K562 (cell line): ENCODE measurements around the gene SMG6. TPM values are rescaled to one million over a fixed set of nuclear protein-coding genes. Genes with fewer than 3 reads are reported as not detected.

Experiments used
- ATF1 ChIP-seq, 2 experiments: fragments of 450-650 bp in 1 of 2; IDR thresholded peaks; 2 replicates each; pipeline ENCODE4 v1.6.1; 2016; ENCODE audit warnings: missing compliant biosample characterization in 1 of 2, missing genetic modification characterization in 1 of 2
- ATF3 ChIP-seq, 2 experiments: fragments of 450-650 bp in 1 of 2; sonication (generic) in 1 of 2; formaldehyde crosslinking in 1 of 2; IDR thresholded peaks in 1 of 2; conservative IDR thresholded peaks in 1 of 2; 2 replicates each; pipeline versions ENCODE4 v1.6.1 to v1.8.1; 2016 to 2023; ENCODE audit warnings: mild to moderate bottlenecking in 2 of 2, moderate library complexity in 2 of 2, inconsistent platforms in 1 of 2, missing genetic modification reagents in 1 of 2
- IRF2 ChIP-seq: sonication (generic); formaldehyde crosslinking; IDR thresholded peaks from 2 replicates; pipeline ENCODE4 v1.8.1; 2022; ENCODE audit warnings: mild to moderate bottlenecking, missing genetic modification reagents
- RBFOX2 ChIP-seq: fragments of 200-400 bp; formaldehyde crosslinking; IDR thresholded peaks from 2 replicates; pipeline ENCODE4 v1.6.1; 2017; ENCODE audit warnings: low read depth, mild to moderate bottlenecking, low read length, moderate library complexity
- TOE1 ChIP-seq, 2 experiments: fragments of 450-650 bp in 1 of 2; sonication (generic) in 1 of 2; formaldehyde crosslinking in 1 of 2; IDR thresholded peaks; 2 replicates each; pipeline versions ENCODE4 v1.7.1 to v1.8.0; 2016 to 2022; ENCODE audit warnings: borderline replicate concordance in 2 of 2, mild to moderate bottlenecking in 2 of 2, antibody characterized with exemption in 1 of 2, inconsistent platforms in 1 of 2, low read depth in 1 of 2, missing genetic modification reagents in 1 of 2, moderate library complexity in 1 of 2
- XRCC5 ChIP-seq: fragments of 200-400 bp; formaldehyde crosslinking; IDR thresholded peaks from 2 replicates; pipeline ENCODE4 v1.6.1; 2017; ENCODE audit warnings: low read depth, mild to moderate bottlenecking, low read length
- ZNF318 ChIP-seq, 2 experiments: fragments of 450-650 bp; IDR thresholded peaks; 2 replicates each; pipeline ENCODE4 v1.6.1; 2016; ENCODE audit warnings: mild to moderate bottlenecking in 2 of 2, borderline replicate concordance in 1 of 2, low read depth in 1 of 2, moderate library complexity in 1 of 2
- polyA plus RNA-seq, 8 experiments: library from polyadenylated mRNA; depleted of rRNA in 4 of 8; stranded (reverse) in 5 of 8; unstranded in 3 of 8; fragments of >200 nt; fragmentation: Nextera tagmentation in 2 of 8; fragmentation: Illumina TruSeq in 1 of 8; extraction: Ambion mirVana in 2 of 8; extraction: Trizol in 1 of 8; gene quantifications; 2 replicates each; pipeline versions ENCODE4 v1.2.1 to v1.2.3, GENCODE V29; 2011 to 2014; ENCODE audit warnings: inconsistent platforms in 1 of 8, missing spikeins in 1 of 8
- total RNA-seq, 7 experiments: library from RNA; depleted of rRNA in 6 of 7; stranded (reverse); fragments of >200 nt in 6 of 7; fragmentation: Illumina TruSeq in 2 of 7; extraction: Trizol in 2 of 7; gene quantifications; 2 replicates each; pipeline versions ENCODE4 v1.2.1 to v1.2.3, GENCODE V29; 2011 to 2021; ENCODE audit warnings: low replicate concordance in 1 of 7
- TF ChIP-seq, protein P1 (sequence below): sonication (generic); formaldehyde crosslinking; IDR thresholded peaks from 2 replicates; pipeline ENCODE4 v1.8.1; 2023; ENCODE audit warnings: mild to moderate bottlenecking, missing genetic modification reagents

SMG6 gene
- total and polyA plus RNA-seq, 9 of the 15 experiments (the other 6 are each of a cell fraction or from before 2014, with no cell fraction given): 0.44 to 13.9 (median 6.0) TPM

DNA sequence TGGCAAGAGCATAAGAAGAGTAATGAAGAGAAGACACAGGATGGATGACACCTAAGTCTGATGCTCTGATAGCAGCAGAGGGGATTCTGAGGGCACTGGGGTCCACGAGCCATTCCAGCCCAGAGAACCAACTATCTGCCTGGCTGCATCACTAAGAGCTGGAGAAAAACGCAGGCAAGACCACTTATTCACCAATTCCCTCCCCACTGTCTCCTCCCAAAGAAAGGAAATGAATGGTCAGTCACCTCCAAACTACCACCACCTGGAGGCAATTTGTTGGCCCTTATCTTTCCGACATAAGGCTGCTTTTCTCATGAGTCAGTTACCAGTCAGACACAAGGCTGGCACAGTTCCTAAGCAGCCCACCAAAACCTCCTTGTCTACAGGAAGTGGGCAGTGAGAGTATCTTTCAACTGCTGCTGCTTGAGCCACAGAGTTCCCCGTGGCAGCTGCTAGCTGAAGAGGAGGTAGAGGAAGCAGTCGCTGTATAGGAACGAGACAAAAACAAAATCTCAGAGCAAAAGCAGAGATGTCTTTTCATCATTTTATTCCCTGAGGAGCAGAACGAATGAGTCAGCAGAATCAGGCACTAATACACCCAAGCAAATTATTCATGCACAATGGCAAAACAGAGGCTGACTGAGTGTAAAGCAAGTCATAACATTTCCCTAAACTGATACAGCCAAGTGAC is 111.1 kb downstream of the SMG6 start (continued):
- TF ChIP-seq, protein P1, sequence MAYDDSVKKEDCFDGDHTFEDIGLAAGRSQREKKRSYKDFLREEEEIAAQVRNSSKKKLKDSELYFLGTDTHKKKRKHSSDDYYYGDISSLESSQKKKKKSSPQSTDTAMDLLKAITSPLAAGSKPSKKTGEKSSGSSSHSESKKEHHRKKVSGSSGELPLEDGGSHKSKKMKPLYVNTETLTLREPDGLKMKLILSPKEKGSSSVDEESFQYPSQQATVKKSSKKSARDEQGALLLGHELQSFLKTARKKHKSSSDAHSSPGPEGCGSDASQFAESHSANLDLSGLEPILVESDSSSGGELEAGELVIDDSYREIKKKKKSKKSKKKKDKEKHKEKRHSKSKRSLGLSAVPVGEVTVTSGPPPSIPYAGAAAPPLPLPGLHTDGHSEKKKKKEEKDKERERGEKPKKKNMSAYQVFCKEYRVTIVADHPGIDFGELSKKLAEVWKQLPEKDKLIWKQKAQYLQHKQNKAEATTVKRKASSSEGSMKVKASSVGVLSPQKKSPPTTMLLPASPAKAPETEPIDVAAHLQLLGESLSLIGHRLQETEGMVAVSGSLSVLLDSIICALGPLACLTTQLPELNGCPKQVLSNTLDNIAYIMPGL (CRISPR knock-in tag): no peak
- TF ChIP-seq TOE1 (IDR thresholded peaks at IDR 0.05; ENCODE audit: borderline replicate concordance) (no peak), TOE1 (CRISPR knock-in tag; IDR thresholded peaks at IDR 0.05; ENCODE audit: borderline replicate concordance, low read depth) (no peak), ATF3 (IDR thresholded peaks at IDR 0.05) (0 out of 2 replicates have a peak, but pooled peaks have one; percentile 11), ATF3 (CRISPR knock-in tag; conservative IDR thresholded peaks at IDR 0.05) (no peak), RBFOX2 (no peak), ATF1 (CRISPR knock-in tag; IDR thresholded peaks at IDR 0.05) (no peak), ATF1 (tag; IDR thresholded peaks at IDR 0.05) (no peak), ZNF318 (IDR thresholded peaks at IDR 0.05; ENCODE audit: borderline replicate concordance in 1 of 2, low read depth in 1 of 2) (no peak), XRCC5 (no peak), IRF2 (CRISPR knock-in tag) (no peak)
